Spleen (tissue), 11 donors: ENCODE results near the gene NUP37. TPM values are rescaled to one million over a fixed set of nuclear protein-coding genes. Genes with fewer than 3 reads are reported as not detected.

ENCODE experiments used
- DNase-seq: peaks from one replicate; pipeline ENCODE4 v3.0.0-alpha.2; 2020
- H3K27ac ChIP-seq, 8 donors: fragments of 200-600 bp; sonication (generic) in 7 of 8; 1 replicate in 4 of 8; 2 replicates in 4 of 8; pipeline versions ENCODE4 v1.5.0 to v1.8.0; 2016 to 2021; ENCODE audit warnings: inconsistent platforms in 4 of 8, mild to moderate bottlenecking in 4 of 8, moderate library complexity in 1 of 8
- H3K27me3 ChIP-seq, 7 donors: fragments of 200-600 bp; sonication (generic) in 6 of 7; replicated peaks in 1 of 7; 1 replicate in 4 of 7; 2 replicates in 3 of 7; pipeline versions ENCODE4 v1.5.0 to v1.8.0; 2016 to 2021; ENCODE audit warnings: inconsistent platforms in 3 of 7, mild to moderate bottlenecking in 1 of 7
- H3K36me3 ChIP-seq, 6 donors: fragments of 200-600 bp; sonication (generic) in 5 of 6; 1 replicate in 4 of 6; 2 replicates in 2 of 6; pipeline versions ENCODE4 v1.5.0 to v1.8.0; 2016 to 2021; ENCODE audit warnings: inconsistent platforms in 2 of 6
- H3K4me1 ChIP-seq, 6 donors: fragments of 200-600 bp; sonication (generic) in 5 of 6; 1 replicate in 3 of 6; 2 replicates in 3 of 6; pipeline versions ENCODE4 v1.5.0 to v1.8.0; 2016 to 2021; ENCODE audit warnings: inconsistent platforms in 3 of 6
- H3K4me3 ChIP-seq, 8 donors: fragments of 200-600 bp; sonication (generic) in 7 of 8; 1 replicate in 4 of 8; 2 replicates in 4 of 8; pipeline versions ENCODE4 v1.5.0 to v1.8.0; 2016 to 2021; ENCODE audit warnings: inconsistent platforms in 4 of 8, mild to moderate bottlenecking in 4 of 8, moderate library complexity in 2 of 8
- H3K9me3 ChIP-seq, 8 donors: fragments of 200-600 bp; sonication (generic) in 7 of 8; 1 replicate in 4 of 8; 2 replicates in 4 of 8; pipeline versions ENCODE4 v1.5.0 to v1.8.0; 2016 to 2021; ENCODE audit warnings: inconsistent platforms in 4 of 8
- CTCF ChIP-seq, 11 experiments: fragments of 200-600 bp in 7 of 11; fragments of 450-650 bp in 4 of 11; sonication (generic) in 4 of 11; IDR thresholded peaks in 8 of 11; conservative IDR thresholded peaks in 3 of 11; 1 replicate in 7 of 11; 2 replicates in 4 of 11; pipeline versions ENCODE4 v1.4.0 to v1.8.0; 2016 to 2021; ENCODE audit warnings: antibody characterized with exemption in 11 of 11, inconsistent platforms in 4 of 11, mild to moderate bottlenecking in 1 of 11
- POLR2A ChIP-seq, 3 donors: fragments of 450-650 bp; IDR thresholded peaks; one replicate each; pipeline ENCODE4 v1.5.1; 2017; ENCODE audit warnings: antibody characterized with exemption in 3 of 3, mild to moderate bottlenecking in 1 of 3
- POLR2AphosphoS5 ChIP-seq, 3 donors: sonication (generic); formaldehyde crosslinking; IDR thresholded peaks; one replicate each; pipeline ENCODE4 v1.5.1; 2017; ENCODE audit warnings: antibody characterized with exemption in 3 of 3
- WGBS, 5 donors: extraction: QIAGEN DNeasy Blood & Tissue Kit in 3 of 5; methylation state at CpG; one replicate each; pipeline versions ENCODE4 v1.1.5 to v1.1.7; 2013 to 2018; 5-methylcytosine and 5-hydroxymethylcytosine counted together
- intact Hi-C: fragments of 100-400 bp; cut with DNase I; formaldehyde crosslinking; loops from one replicate; pipeline ENCODE4 v1.15.0; 2023; ENCODE audit warnings: low total_unique reads
- polyA plus RNA-seq, 3 donors: library from polyadenylated mRNA; stranded (reverse); fragments of 200-250 nt; gene quantifications; one replicate each; pipeline ENCODE4 v1.2.1, GENCODE V29; 2013
- total RNA-seq, 7 donors: library from RNA; depleted of rRNA in 3 of 7; stranded (reverse); fragments of >200 nt in 3 of 7; fragmentation: NEBNext Ultra II Directional in 4 of 7; extraction: Animal tissue kit (Norgen Biotek cat#: 25700) in 4 of 7; gene quantifications; one replicate each; pipeline versions ENCODE4 v1.1.0 to v1.2.1, GENCODE V29; 2016 to 2021
- donor health status: healthy with polysubstance abuse.
- donor health status: DM: no; HTN: no; CAD: no; lungs with moderate emphysema.
- donor health status: DM: no; HTN: no; CAD: no.
- donor health status: Bipolar disorder and iron deficiency.
- donor health status: healthy.
- donor health status: DM: no; HTN: no; CAD: no.
- donor health status: DM: yes; HTN: yes; CAD: no.

Gene NUP37
- total and polyA plus RNA-seq, 10 donors, result 11.2 to 26.5 (median 18.6) TPM

- intact Hi-C loops, result loop anchor here (10.0 kb wide), 1 partner anchor 54 kb away; no protein-coding TSS in a partner anchor
- 16 to 26% (median 18%) methylated on average over 9 of the region's 9 CpGs for WGBS, 5 donors
- Histone ChIP-seq H3K27ac (peak overlapping the region; percentile 86 to 96 (median 92)), H3K27me3 (no peaks in the 10 kb centered on the region), H3K9me3 (no peaks in the 10 kb centered on the region), H3K4me3 (peak overlapping the region; percentile 68 to 88 (median 79)), H3K4me1 (peaks cover 0 to 40% (median 11%) of the 10 kb centered on the region in 6 donors), H3K36me3 (peaks cover 0 to 40% (median 10%) of the 10 kb centered on the region in 6 donors)
- TF ChIP-seq CTCF (IDR thresholded peaks at IDR 0.05 in 8 of 11, conservative IDR thresholded peaks at IDR 0.05 in 3 of 11) (no peak), POLR2AphosphoS5 (IDR thresholded peaks at IDR 0.05) (no peak), POLR2A (IDR thresholded peaks at IDR 0.05) (no peak)
- DNase-seq, result no peak
These were observed 58.8 kb downstream of the NUP37 start for GRCh38 chr12:102061096-102061559.

- TF ChIP-seq CTCF (IDR thresholded peaks at IDR 0.05 in 8 of 11, conservative IDR thresholded peaks at IDR 0.05 in 3 of 11) (no peak), POLR2AphosphoS5 (IDR thresholded peaks at IDR 0.05) (no peak), POLR2A (IDR thresholded peaks at IDR 0.05) (no peak)
- H3K4me1 ChIP-seq, result peaks cover 0 to 40% (median 11%) of the 10 kb centered on the region in 6 donors
- peaks cover 0 to 58% (median 12%) of the 10 kb centered on the region in 6 donors for H3K36me3 ChIP-seq
- H3K4me3 ChIP-seq, result no peak overlapping the region
- intact Hi-C loops, result no loop called here
- no peaks in the 10 kb centered on the region for H3K27me3 ChIP-seq
- DNase-seq, result no peak
- H3K27ac ChIP-seq, result no peak overlapping the region
- no peaks in the 10 kb centered on the region for H3K9me3 ChIP-seq
These were observed 60.6 kb downstream of the NUP37 start for GRCh38 chr12:102059343-102059742.

GRCh38 chr12:102054345-102054744, 65.6 kb downstream of the NUP37 start:
- TF ChIP-seq POLR2A (IDR thresholded peaks at IDR 0.05), result no peak
- intact Hi-C loops, result no loop called here
- H3K4me3 ChIP-seq, result no peak overlapping the region

GRCh38 chr12:102053062-102053349, 66.9 kb downstream of the NUP37 start:
- no peak overlapping the region for H3K4me3 ChIP-seq
- H3K4me1 ChIP-seq, result peaks cover 0 to 31% (median 6%) of the 10 kb centered on the region in 6 donors
- H3K9me3 ChIP-seq, result no peaks in the 10 kb centered on the region
- no peak for DNase-seq
- no peaks in the 10 kb centered on the region for H3K27me3 ChIP-seq
- peaks cover 0 to 97% (median 39%) of the 10 kb centered on the region in 6 donors for H3K36me3 ChIP-seq
- H3K27ac ChIP-seq, result no peak overlapping the region
- intact Hi-C loops, result no loop called here
- no peak for TF ChIP-seq POLR2AphosphoS5 (IDR thresholded peaks at IDR 0.05)
- no peak for TF ChIP-seq CTCF (IDR thresholded peaks at IDR 0.05 in 8 of 11, conservative IDR thresholded peaks at IDR 0.05 in 3 of 11)
- TF ChIP-seq POLR2A (IDR thresholded peaks at IDR 0.05), result no peak

More at GRCh38 chr12:102054345-102054744, 65.6 kb downstream of the NUP37 start:
- 96 to 99% (median 97%) methylated on average over 4 of the region's 4 CpGs for WGBS, 5 donors
- Histone ChIP-seq H3K36me3 (peaks cover 0 to 96% (median 35%) of the 10 kb centered on the region in 6 donors), H3K27me3 (no peaks in the 10 kb centered on the region), H3K4me1 (peaks cover 0 to 37% (median 6%) of the 10 kb centered on the region in 6 donors), H3K9me3 (no peaks in the 10 kb centered on the region), H3K27ac (no peak overlapping the region)
- no peak for DNase-seq
